Mononuclear cell (primary cell): Measurements from ENCODE around the gene GLIPR1L2. TPM values are rescaled to one million over a fixed set of nuclear protein-coding genes. Genes with fewer than 3 reads are reported as not detected.
"Not testable (repeated sequence)": the region's sequence is repeated elsewhere in the genome, so short reads cannot be mapped to it uniquely, and the experiment has no call there.

Experiments used
- H3K27me3 ChIP-seq: 2 replicates; pipeline ENCODE4 v1.6.0; 2011; ENCODE audit warnings: low read length, control low read depth; ENCODE audit not compliant: insufficient read depth
- H3K4me1 ChIP-seq: 2 replicates; pipeline ENCODE4 v1.5.1; 2011; ENCODE audit warnings: mild to moderate bottlenecking, low read length, control low read depth; ENCODE audit not compliant: insufficient read depth
- H3K4me3 ChIP-seq: 2 replicates; pipeline ENCODE4 v1.5.1; 2011; ENCODE audit warnings: mild to moderate bottlenecking, low read length, moderate library complexity
- H3K9me3 ChIP-seq: 2 replicates; pipeline ENCODE4 v1.5.1; 2011; ENCODE audit warnings: low read depth, mild to moderate bottlenecking, control low read depth, low read length
- total RNA-seq: library from RNA; depleted of rRNA; stranded (reverse); fragments of >200 nt; gene quantifications from one replicate; pipeline ENCODE4 v1.2.3, GENCODE V29; 2012

Gene GLIPR1L2
- total RNA-seq, 1 donor: 0.10 TPM

DNA sequence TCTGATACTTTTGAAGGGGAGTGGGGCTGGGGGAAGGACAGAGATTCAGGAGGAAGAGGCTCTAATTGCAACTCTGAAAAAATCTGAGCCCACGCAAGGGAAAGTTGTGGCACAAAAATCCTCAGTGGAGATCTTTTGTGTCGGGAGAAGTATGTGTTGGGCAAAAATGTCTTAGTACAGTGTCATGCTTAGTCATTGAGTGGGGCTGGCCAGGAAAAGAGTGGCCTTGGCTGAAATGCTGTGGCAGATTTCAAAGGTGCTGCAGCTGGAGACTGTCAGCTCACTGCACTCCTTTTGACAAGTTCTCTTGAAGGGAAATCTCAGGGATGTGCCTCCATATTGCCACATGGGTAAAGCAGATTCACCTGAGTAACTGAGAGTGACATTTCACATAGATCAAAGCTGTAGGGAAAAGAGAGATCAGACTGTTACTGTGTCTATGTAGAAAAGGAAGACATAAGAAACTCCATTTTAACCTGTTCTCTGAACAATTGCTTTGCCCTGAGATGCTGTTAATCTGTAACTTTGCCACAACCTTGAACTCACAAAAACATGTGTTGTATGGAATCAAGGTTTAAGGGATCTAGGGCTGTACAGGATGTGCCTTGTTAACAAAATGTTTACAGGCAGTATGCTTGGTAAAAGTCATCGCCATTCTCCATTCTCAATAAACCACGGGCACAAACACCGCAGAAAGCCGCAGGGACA, 53.7 kb downstream of the GLIPR1L2 start:
- H3K27me3 ChIP-seq: no peaks in the 10 kb centered on the region
- H3K4me1 ChIP-seq: peaks cover 15% of the 10 kb centered on the region
- no peak overlapping the region for H3K4me3 ChIP-seq
- H3K9me3 ChIP-seq: no peaks in the 10 kb centered on the region

DNA sequence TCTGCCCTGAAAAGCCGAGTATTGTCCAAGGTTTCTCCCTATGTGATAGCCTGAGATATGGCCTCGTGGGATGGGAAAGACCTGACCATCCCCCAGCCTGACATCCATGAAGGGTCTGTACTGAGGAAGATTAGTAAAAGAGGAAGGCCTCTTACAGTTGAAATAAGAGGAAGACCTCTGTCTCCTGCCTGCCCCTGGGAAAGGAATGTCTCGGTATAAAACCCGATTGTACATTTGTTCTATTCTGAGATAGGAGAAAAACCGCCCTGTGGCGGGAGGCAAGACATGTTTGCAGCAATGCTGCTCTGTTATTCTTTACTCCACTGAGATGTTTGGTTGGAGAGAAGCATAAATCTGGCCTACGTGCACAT, 54.2 kb downstream of the GLIPR1L2 start:
- H3K4me1 ChIP-seq: peaks cover 15% of the 10 kb centered on the region
- not testable (repeated sequence) for H3K4me3 ChIP-seq, H3K27me3 ChIP-seq, H3K9me3 ChIP-seq

DNA sequence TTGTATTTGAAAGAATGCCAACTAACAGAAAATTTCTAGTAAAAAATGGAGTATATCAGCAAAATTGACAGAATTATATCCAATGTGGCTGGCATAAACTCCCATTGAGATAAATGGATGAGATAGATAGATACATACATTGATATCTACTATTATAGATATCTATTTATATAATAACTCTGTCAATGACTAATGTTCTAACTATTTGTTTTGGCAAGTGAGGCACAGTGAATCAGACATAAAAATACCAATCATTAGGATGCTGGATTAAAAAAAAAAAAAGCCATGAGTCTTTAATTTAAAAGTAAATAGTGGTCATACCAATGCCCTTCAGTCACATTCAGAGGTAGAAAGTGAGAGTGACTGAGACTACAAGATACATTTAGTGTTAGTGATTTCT, 56.0 kb downstream of the GLIPR1L2 start:
- no peaks in the 10 kb centered on the region for H3K9me3 ChIP-seq
- no peak overlapping the region for H3K4me3 ChIP-seq
- H3K4me1 ChIP-seq: peaks cover 15% of the 10 kb centered on the region
- H3K27me3 ChIP-seq: no peaks in the 10 kb centered on the region

DNA sequence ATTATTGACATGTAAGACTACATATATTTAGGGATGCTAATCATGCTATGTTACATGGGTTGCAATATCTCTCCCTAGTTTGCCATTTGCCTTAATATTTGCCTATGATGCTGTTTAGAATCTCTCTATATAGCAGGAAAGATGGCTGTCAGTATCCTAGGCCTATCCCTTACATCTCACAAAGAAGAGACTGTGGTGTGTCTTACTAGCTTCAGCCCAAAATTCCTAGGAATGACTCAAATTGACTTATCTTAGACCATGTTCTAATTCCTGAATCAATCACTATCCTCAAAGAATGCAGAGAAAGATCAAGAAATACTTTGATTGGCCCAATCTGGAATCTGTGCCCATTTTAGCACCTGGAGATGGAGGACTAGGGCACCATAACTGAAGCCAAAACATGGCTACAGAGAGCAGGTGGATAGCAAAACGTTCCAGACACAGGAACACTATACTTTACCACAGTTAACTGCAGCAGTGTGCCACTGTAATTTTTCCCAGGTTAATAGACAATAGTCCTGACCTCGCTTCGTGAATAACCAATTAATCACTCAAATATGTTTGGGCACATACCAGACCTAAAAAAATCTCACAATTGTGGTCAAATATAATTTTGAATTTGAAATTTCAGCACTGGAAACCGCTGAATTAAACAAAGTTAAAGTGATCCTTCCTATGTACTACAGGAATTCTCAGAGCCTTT, 57.0 kb downstream of the GLIPR1L2 start:
- no peak overlapping the region for H3K4me3 ChIP-seq
- no peaks in the 10 kb centered on the region for H3K27me3 ChIP-seq
- peaks cover 15% of the 10 kb centered on the region for H3K4me1 ChIP-seq
- H3K9me3 ChIP-seq: no peaks in the 10 kb centered on the region

DNA sequence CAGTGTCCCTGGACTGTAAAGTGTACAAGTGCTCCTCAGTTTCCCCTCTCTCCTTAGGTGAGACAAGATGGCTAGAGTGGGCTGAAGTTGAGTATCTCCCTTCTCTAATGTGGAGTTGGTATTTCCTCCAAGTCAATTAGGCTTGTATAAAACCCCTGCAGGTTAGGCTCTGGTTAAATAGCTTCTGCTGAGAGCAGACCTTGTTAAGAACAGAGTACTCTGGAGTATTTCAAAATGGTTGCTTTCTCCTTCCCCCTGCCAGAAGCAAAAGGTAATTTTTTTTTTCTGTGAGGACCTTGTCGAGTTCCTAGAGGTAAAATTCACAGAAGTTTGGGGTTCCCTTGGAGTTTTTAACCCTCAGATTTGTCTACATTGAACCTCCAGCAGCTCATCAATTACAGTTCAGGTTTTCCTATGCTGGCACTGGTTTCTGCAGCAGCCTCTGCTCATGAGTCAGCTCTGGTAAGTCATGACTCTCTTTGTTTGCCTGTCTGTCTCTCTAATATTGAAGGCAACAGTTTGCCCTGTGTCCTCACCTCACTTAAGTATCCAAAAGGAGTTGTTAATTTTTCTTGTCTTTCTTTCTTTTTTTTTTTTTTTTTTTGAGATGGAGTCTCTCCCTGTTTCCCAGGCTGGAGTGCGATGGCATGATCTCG, 61.9 kb downstream of the GLIPR1L2 start:
- peaks cover 14% of the 10 kb centered on the region for H3K4me1 ChIP-seq
- H3K9me3 ChIP-seq: no peaks in the 10 kb centered on the region
- no peaks in the 10 kb centered on the region for H3K27me3 ChIP-seq
- no peak overlapping the region for H3K4me3 ChIP-seq

DNA sequence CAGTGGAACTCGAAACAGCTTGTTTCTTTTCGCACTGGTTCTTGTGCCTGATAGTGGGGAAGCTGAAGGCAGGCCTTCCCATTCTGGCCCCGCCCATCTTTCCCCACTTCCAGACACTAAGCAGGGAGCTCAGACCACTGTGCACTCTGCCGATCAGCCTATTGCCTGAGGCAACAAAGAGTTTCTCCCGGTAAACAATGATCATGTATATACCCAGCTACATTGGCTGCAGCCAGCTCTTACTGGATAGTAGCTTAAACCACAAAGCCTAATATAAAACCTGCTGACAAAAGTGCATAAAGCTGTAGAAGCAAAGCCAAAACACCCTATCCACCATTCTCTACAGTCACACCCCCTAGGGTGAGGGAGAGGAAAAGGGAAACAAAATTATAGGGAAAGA, 65.0 kb downstream of the GLIPR1L2 start:
- no peaks in the 10 kb centered on the region for H3K27me3 ChIP-seq
- H3K9me3 ChIP-seq: no peaks in the 10 kb centered on the region
- peaks cover 22% of the 10 kb centered on the region for H3K4me1 ChIP-seq
- no peak overlapping the region for H3K4me3 ChIP-seq

DNA sequence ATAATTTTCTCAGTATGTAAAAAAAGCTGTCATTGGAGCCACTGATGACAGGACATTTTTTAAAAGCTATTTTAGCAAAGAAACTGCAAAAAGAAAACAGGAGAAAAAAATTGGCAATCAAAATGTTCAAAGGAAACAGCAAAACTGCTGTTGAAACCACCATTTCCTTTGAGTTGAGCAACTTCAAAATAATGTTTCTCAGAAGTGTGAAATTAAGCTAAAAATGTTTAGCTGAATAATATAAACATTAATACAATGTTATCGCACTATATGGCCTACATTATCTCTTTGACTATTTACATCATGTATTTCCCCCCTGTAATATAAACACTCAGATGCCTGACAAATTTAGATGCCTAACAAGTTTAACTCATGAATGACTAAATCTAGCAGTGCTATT, 66.3 kb downstream of the GLIPR1L2 start:
- H3K27me3 ChIP-seq: no peaks in the 10 kb centered on the region
- H3K4me1 ChIP-seq: peaks cover 22% of the 10 kb centered on the region
- H3K4me3 ChIP-seq: no peak overlapping the region
- no peaks in the 10 kb centered on the region for H3K9me3 ChIP-seq

DNA sequence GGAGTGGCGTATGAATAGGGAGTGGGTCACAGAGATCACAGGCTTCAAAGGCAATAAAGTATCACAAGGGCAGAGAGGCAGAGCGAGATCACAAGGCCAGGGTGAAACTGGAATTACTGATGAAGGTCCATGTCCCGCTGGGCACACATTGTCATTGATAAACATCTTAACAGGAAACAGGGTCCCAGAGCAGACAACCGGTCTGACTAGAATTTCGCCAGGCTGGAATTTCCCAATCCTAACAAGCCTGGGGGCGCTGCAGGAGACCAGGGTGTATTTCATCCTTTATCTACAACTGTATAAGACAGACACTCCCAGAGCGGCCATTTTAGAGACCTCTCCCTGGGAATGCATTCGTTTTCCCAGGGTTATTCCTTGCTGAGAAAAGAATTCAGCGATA, 67.0 kb downstream of the GLIPR1L2 start:
- H3K4me3 ChIP-seq, H3K9me3 ChIP-seq, H3K27me3 ChIP-seq: not testable (repeated sequence)
- H3K4me1 ChIP-seq: peaks cover 22% of the 10 kb centered on the region

DNA sequence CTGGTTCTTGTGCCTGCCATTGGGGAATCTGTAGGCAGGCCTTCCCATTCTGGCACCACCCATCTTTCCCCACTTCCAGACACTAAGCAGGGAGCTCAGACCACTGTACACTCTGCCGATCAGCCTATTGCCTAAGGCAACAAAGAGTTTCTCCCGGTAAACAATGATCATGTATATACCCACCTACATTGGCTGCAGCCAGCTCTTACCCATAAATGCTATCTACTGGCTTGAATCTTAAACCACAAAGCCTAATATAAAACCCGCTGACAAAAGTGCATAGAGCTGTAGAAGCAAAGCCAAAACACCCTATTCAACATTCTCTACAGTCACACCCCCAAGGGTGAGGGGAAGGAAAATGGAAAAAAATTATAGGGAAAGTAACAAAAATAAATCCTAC, 68.9 kb downstream of the GLIPR1L2 start:
- H3K27me3 ChIP-seq: no peaks in the 10 kb centered on the region
- peaks cover 5% of the 10 kb centered on the region for H3K9me3 ChIP-seq
- H3K4me3 ChIP-seq: no peak overlapping the region

DNA sequence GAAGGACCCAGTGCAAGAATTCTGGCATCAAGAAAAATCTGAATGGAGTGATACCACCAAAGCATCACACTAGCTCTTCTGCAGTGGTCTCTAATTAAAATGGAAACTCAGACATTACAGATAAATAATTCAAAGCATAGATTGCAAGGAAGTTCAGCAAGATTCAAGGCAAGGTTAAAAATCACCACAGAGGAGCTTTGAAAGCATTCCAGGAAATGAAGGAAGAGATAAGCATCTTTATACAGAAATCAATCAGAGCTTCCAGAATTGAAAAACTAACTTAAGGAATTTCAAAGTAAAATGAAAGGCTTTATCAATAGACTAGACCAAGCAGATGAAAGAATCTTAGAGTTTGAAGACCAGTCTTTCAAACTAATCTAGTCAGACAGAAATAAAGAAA, 69.3 kb downstream of the GLIPR1L2 start:
- H3K9me3 ChIP-seq: peaks cover 5% of the 10 kb centered on the region
- H3K4me3 ChIP-seq: no peak overlapping the region
- H3K27me3 ChIP-seq: no peaks in the 10 kb centered on the region
- H3K4me1 ChIP-seq: peaks cover 22% of the 10 kb centered on the region

More for the DNA sequence above, 68.9 kb downstream of the GLIPR1L2 start:
- peaks cover 22% of the 10 kb centered on the region for H3K4me1 ChIP-seq

DNA sequence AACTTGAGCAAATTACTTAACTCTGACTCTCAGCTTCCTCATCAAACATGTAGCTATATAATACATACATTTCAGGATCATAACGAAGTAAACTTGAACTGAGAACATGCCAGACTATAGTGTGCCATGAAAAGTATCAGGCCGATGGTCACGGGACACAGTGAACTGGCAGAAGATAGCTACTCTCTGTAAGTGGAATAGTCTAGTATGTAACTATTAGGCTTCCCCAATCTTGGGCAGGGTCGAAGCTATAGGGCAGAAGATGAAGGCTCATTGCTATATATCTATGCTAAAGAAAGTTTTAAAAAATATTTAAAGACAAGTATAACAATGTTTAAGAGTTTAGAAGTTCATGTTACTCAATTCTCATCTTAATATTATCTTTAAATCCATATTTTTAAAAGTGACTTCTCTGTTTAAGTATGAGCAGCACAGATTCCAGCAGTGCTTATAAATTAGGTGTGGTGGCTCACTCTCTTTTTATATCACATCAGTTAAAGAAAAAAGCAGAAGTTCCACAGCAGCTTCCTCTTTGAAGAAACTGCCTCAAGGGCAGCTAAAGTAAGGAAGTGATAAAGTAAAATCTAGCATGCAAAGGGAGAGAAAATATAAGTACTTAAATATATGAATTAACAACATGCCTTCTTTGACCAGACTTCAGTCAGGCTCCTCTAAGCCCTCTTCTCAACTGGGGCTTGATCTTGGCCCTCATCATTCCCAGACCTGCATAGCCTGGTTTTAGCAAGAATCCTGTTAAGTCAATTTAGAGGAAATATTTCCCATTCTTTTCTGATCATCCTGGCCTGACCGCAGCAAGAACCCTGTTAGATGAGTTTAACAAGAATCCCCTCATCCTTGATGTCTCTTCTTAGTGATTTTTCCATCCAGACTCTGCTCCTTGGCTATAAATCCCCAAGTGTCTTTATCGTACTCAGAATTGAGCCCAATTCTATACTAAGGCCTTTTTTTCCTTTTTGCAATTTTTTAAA, 81.3 kb downstream of the GLIPR1L2 start:
- Histone ChIP-seq H3K27me3 (no peaks in the 10 kb centered on the region), H3K4me3 (no peak overlapping the region), H3K9me3 (no peaks in the 10 kb centered on the region), H3K4me1 (peaks cover 54% of the 10 kb centered on the region)

DNA sequence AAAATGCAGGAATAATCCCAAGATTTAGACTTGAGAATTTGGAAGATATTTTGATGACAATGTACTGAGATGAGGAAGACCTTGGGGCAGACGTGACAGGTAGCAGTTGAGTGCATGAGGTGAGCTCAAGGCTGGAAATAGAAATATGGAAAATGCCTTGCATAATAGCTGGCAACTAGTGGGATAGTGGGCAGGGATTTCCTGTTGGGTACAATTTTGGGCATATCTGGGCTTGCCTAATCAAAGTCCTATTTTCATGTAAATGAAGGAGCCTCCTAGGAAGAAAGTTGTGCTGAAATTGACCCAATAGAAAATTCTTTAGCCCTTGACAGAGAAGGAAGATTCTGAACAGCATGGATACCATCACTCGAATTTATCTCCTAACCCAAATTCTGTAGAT, 83.2 kb downstream of the GLIPR1L2 start:
- Histone ChIP-seq H3K27me3 (no peaks in the 10 kb centered on the region), H3K9me3 (no peaks in the 10 kb centered on the region), H3K4me1 (peaks cover 69% of the 10 kb centered on the region)

DNA sequence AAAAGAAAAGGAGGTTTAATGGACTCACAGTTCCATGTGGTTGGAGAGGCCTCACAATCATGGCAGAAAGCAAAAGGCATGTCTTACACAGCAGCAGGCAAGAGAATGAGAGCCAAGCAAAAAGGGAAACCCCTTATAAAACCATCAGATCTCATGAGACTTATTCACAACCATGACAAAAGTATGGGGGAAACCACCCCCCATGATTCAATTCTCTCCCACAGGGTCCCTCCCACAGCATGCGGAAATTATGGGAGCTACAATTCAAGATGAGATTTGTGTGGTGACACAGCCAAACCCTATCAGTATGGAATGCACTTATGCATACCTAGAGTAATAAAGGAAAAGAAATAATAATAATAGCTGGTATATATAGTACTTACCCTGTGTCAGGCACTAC, 85.2 kb downstream of the GLIPR1L2 start:
- no peaks in the 10 kb centered on the region for H3K9me3 ChIP-seq
- no peaks in the 10 kb centered on the region for H3K27me3 ChIP-seq
- H3K4me3 ChIP-seq: no peak overlapping the region
- H3K4me1 ChIP-seq: peaks cover 66% of the 10 kb centered on the region

More for the DNA sequence above, 83.2 kb downstream of the GLIPR1L2 start:
- H3K4me3 ChIP-seq: no peak overlapping the region

DNA sequence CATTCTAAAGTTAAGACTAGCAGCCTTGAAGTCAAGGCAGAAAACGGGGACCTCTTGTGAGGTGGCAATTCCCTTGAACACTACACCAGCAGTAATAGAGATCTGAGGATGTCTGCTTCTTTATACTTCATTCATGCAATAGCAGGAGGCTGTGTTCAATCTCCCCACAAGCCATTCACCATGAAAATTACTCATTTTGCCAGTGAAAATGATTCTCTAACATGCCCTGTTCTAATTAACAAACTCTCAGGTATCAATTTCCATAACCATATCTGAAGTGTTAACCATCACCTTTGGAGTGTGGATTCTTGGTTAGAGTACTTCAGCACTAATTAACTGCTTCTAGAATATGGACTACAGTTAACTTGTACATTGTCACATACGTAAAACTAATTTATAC, 86.2 kb downstream of the GLIPR1L2 start:
- Histone ChIP-seq H3K9me3 (no peaks in the 10 kb centered on the region), H3K27me3 (no peaks in the 10 kb centered on the region), H3K4me3 (no peak overlapping the region), H3K4me1 (peaks cover 60% of the 10 kb centered on the region)
